Gastrocnemius medialis (tissue), 4 donors: Measurements from ENCODE around the gene FOCAD.

Experiments used
- CTCF ChIP-seq, 5 experiments: fragments of 450-650 bp in 3 of 5; fragments of 200-600 bp in 2 of 5; sonication (generic) in 2 of 5; IDR thresholded peaks in 4 of 5; conservative IDR thresholded peaks in 1 of 5; 1 replicate in 4 of 5; 2 replicates in 1 of 5; pipeline ENCODE4 v1.5.1; 2016 to 2019; ENCODE audit warnings: antibody characterized with exemption in 5 of 5, mild to moderate bottlenecking in 3 of 5, moderate library complexity in 3 of 5
- POLR2A ChIP-seq, 2 donors: fragments of 450-650 bp; IDR thresholded peaks; one replicate each; pipeline ENCODE4 v1.6.1; 2017; ENCODE audit warnings: antibody characterized with exemption in 2 of 2, mild to moderate bottlenecking in 2 of 2, moderate library complexity in 2 of 2

- no peak for TF ChIP-seq CTCF (IDR thresholded peaks at IDR 0.05 in 4 of 5, conservative IDR thresholded peaks at IDR 0.05 in 1 of 5)
- no peak for TF ChIP-seq POLR2A (IDR thresholded peaks at IDR 0.05)
Observed at GRCh38 chr9:20808002-20808401, 123.9 kb downstream of the FOCAD start.
